CD14-positive monocyte (primary cell): Measurements from ENCODE around the gene MAS1. TPM values are rescaled to one million over a fixed set of nuclear protein-coding genes. Genes with fewer than 3 reads are reported as not detected.
A peak's percentile ranks its signal among the peaks of the same experiment; 100 is the strongest.
"Not testable (repeated sequence)": the region's sequence is repeated elsewhere in the genome, so short reads cannot be mapped to it uniquely, and the experiment has no call there.

Experiments used
- DNase-seq, 3 donors: peaks; one replicate each; pipeline ENCODE4 v3.0.0-alpha.2; 2011 to 2022
- H2AFZ ChIP-seq: 2 replicates; pipeline ENCODE4 v1.6.0; 2012; ENCODE audit warnings: mild to moderate bottlenecking, low read depth, low read length, inconsistent platforms; ENCODE audit not compliant: insufficient read depth, poor library complexity, severe bottlenecking
- H3K27ac ChIP-seq, 2 donors: 1 replicate in 1 of 2; 2 replicates in 1 of 2; pipeline ENCODE4 v1.5.1; 2012 to 2013; ENCODE audit warnings: low read length in 2 of 2, control low read depth in 1 of 2, inconsistent platforms in 1 of 2, low read depth in 1 of 2, mild to moderate bottlenecking in 1 of 2
- H3K27me3 ChIP-seq, 2 donors: one replicate each; pipeline versions ENCODE4 v1.6.0 to v1.6.1; 2011 to 2013; ENCODE audit warnings: low read length in 2 of 2; ENCODE audit not compliant: control insufficient read depth in 2 of 2, insufficient read depth in 2 of 2
- H3K36me3 ChIP-seq, 2 donors: replicated peaks in 1 of 2; 1 replicate in 1 of 2; 2 replicates in 1 of 2; pipeline versions ENCODE4 v1.5.1 to v1.6.1; 2012 to 2013; ENCODE audit warnings: low read length in 2 of 2, control low read depth in 1 of 2, inconsistent platforms in 1 of 2, mild to moderate bottlenecking in 1 of 2; ENCODE audit not compliant: insufficient read depth in 2 of 2, control insufficient read depth in 1 of 2
- H3K4me1 ChIP-seq, 2 donors: 1 replicate in 1 of 2; 2 replicates in 1 of 2; pipeline versions ENCODE4 v1.5.1 to v1.6.1; 2012 to 2013; ENCODE audit warnings: low read length in 2 of 2, control low read depth in 1 of 2, inconsistent platforms in 1 of 2, mild to moderate bottlenecking in 1 of 2, moderate library complexity in 1 of 2; ENCODE audit not compliant: insufficient read depth in 2 of 2, control insufficient read depth in 1 of 2
- H3K4me2 ChIP-seq: replicated peaks from 2 replicates; pipeline ENCODE3; 2012; ENCODE audit warnings: low read length, moderate library complexity, mild to moderate bottlenecking; ENCODE audit not compliant: poor library complexity, severe bottlenecking; ENCODE audit errors: extremely low read depth
- H3K4me3 ChIP-seq, 3 experiments: fragments of 200-600 bp in 1 of 3; sonication (generic) in 1 of 3; replicated peaks in 1 of 3; 1 replicate in 2 of 3; 2 replicates in 1 of 3; pipeline ENCODE4 v1.5.1; 2011 to 2013; ENCODE audit warnings: low read length in 3 of 3, mild to moderate bottlenecking in 3 of 3, control low read depth in 2 of 3, low read depth in 2 of 3, inconsistent platforms in 1 of 3, moderate library complexity in 1 of 3
- H3K79me2 ChIP-seq: 2 replicates; pipeline ENCODE4 v1.6.0; 2012; ENCODE audit warnings: mild to moderate bottlenecking, control low read depth, inconsistent platforms, low read length, moderate library complexity; ENCODE audit not compliant: insufficient read depth
- H3K9ac ChIP-seq: 2 replicates; pipeline ENCODE4 v1.6.0; 2017; ENCODE audit warnings: low read length, mild to moderate bottlenecking; ENCODE audit not compliant: insufficient read depth, poor library complexity, severe bottlenecking
- H3K9me3 ChIP-seq, 2 donors: replicated peaks in 1 of 2; 1 replicate in 1 of 2; 2 replicates in 1 of 2; pipeline versions ENCODE4 v1.5.1 to v1.6.1; 2012 to 2013; ENCODE audit warnings: low read length in 2 of 2, control low read depth in 1 of 2; ENCODE audit not compliant: control insufficient read depth in 1 of 2, insufficient read depth in 1 of 2
- H4K20me1 ChIP-seq: 2 replicates; pipeline ENCODE4 v1.6.0; 2012; ENCODE audit warnings: mild to moderate bottlenecking, low read length, control low read depth, moderate library complexity; ENCODE audit not compliant: insufficient read depth
- H3K27ac Mint-ChIP-seq, 7 donors: one replicate each; pipeline ENCODE4 v1.8.0; 2020; ENCODE audit warnings: mild to moderate bottlenecking in 7 of 7, mixed read lengths in 7 of 7, moderate library complexity in 6 of 7, inconsistent platforms in 2 of 7
- H3K27me3 Mint-ChIP-seq, 3 donors: one replicate each; pipeline ENCODE4 v1.8.0; 2021 to 2022; ENCODE audit warnings: low read depth in 3 of 3, mild to moderate bottlenecking in 3 of 3, mixed read lengths in 3 of 3, moderate library complexity in 3 of 3, inconsistent platforms in 1 of 3
- H3K36me3 Mint-ChIP-seq, 2 donors: one replicate each; pipeline ENCODE4 v1.8.0; 2020; ENCODE audit warnings: mixed read lengths in 2 of 2, inconsistent platforms in 1 of 2, mild to moderate bottlenecking in 1 of 2
- H3K4me1 Mint-ChIP-seq: one replicate; pipeline ENCODE4 v1.8.0; 2020; ENCODE audit warnings: mild to moderate bottlenecking, mixed read lengths
- H3K4me3 Mint-ChIP-seq, 2 donors: one replicate each; pipeline ENCODE4 v1.8.0; 2020; ENCODE audit warnings: mild to moderate bottlenecking in 2 of 2, mixed read lengths in 2 of 2, moderate library complexity in 1 of 2
- H3K9me3 Mint-ChIP-seq, 7 donors: one replicate each; pipeline ENCODE4 v1.8.0; 2020 to 2022; ENCODE audit warnings: mixed read lengths in 7 of 7, mild to moderate bottlenecking in 6 of 7, moderate library complexity in 6 of 7, inconsistent platforms in 2 of 7
- CTCF ChIP-seq: fragments of 200-600 bp; IDR thresholded peaks from one replicate; pipeline ENCODE4 v1.8.0; 2022; ENCODE audit warnings: antibody characterized with exemption, mild to moderate bottlenecking
- WGBS: methylation state at CpG from one replicate; pipeline ENCODE4 v1.1.5; 2013; ENCODE audit warnings: missing lambda C conversion rate; ENCODE audit not compliant: insufficient coverage; 5-methylcytosine and 5-hydroxymethylcytosine counted together
- intact Hi-C, 2 donors: fragments of 100-400 bp; cut with micrococcal nuclease; formaldehyde crosslinking; loops; one replicate each; pipeline versions ENCODE4 v1.15.0 to v1.15.1; 2023
- polyA plus RNA-seq, 3 donors: library from polyadenylated mRNA; depleted of rRNA in 1 of 3; unstranded in 2 of 3; stranded (reverse) in 1 of 3; fragments of 300-500 nt in 2 of 3; fragments of >200 nt in 1 of 3; fragmentation: Illumina TruSeq in 2 of 3; gene quantifications; 1 replicate in 2 of 3; 2 replicates in 1 of 3; pipeline ENCODE4 v1.2.3, GENCODE V29; 2012 to 2021

The MAS1 gene
- polyA plus RNA-seq, 3 donors = not detected

GRCh38 chr6:159919800-159920199 lies 29.0 kb downstream of the MAS1 start:
- no peak for TF ChIP-seq CTCF
- Histone ChIP-seq H3K27ac (no peak overlapping the region), H2AFZ (no peak overlapping the region), H3K9me3 (peaks cover 5% of the 10 kb centered on the region in 2 donors), H3K79me2 (no peaks in the 10 kb centered on the region), H3K4me1 (no peaks in the 10 kb centered on the region), H4K20me1 (no peaks in the 10 kb centered on the region), H3K9ac (no peak overlapping the region), H3K4me3 (no peak overlapping the region), H3K27me3 (peaks cover 0 to 5% of the 10 kb centered on the region in 2 donors), H3K36me3 (no peaks in the 10 kb centered on the region), H3K4me2 (no peak overlapping the region)
- Mint-ChIP-seq H3K9me3 (peaks cover 8 to 24% (median 10%) of the 10 kb centered on the region in 7 donors), H3K4me1 (peaks cover 2% of the 10 kb centered on the region), H3K27me3 (peaks cover 4 to 24% (median 8%) of the 10 kb centered on the region in 3 donors), H3K27ac (peak overlapping the region in 1 of 7 donors; percentile 12), H3K4me3 (no peak overlapping the region), H3K36me3 (no peaks in the 10 kb centered on the region)
- WGBS = no CpG with 5 or more reads among the region's 6 CpGs
- DNase-seq = no peak
- intact Hi-C loops = no loop called here

- Mint-ChIP-seq H3K9me3 (peaks cover 7 to 24% (median 10%) of the 10 kb centered on the region in 7 donors), H3K4me3 (peak overlapping the region in 1 of 2 donors; percentile 40), H3K27me3 (peaks cover 9 to 14% (median 9%) of the 10 kb centered on the region in 3 donors)
- H3K36me3 ChIP-seq, H3K27ac Mint-ChIP-seq, H3K79me2 ChIP-seq, H3K4me1 Mint-ChIP-seq, DNase-seq, H3K4me3 ChIP-seq, H3K4me2 ChIP-seq, H3K36me3 Mint-ChIP-seq, H4K20me1 ChIP-seq, H3K4me1 ChIP-seq, H3K27me3 ChIP-seq, H3K9me3 ChIP-seq, intact Hi-C loops, H2AFZ ChIP-seq, H3K9ac ChIP-seq, H3K27ac ChIP-seq: not testable (repeated sequence)
- 50% methylated on average over 1 of the region's 2 CpGs for WGBS
Measured at GRCh38 chr6:159924150-159924549, 33.4 kb downstream of the MAS1 start.
